GM20000 (cell line): ENCODE measurements around the gene OR2G6.
"Not testable (repeated sequence)": the region's sequence is repeated elsewhere in the genome, so short reads cannot be mapped to it uniquely, and the experiment has no call there.

Experiments used
- DNase-seq: peaks from one replicate; pipeline ENCODE4 v3.0.0; 2012; ENCODE audit warnings: low spot score
- TF ChIP-seq, protein P1 (sequence below): IDR thresholded peaks from 2 replicates; pipeline ENCODE4 v1.5.1; 2012; ENCODE audit warnings: mild to moderate bottlenecking, control low read depth; ENCODE audit errors: extremely low read depth, missing control alignments

OR2G6 gene

GRCh38 chr1:248507773-248508172 lies at the start of gene OR2G6:
TSS of gene OR2G6 (plus strand) at chr1:248508073. CDS start at chr1:248521647, 13,574 bp downstream.
- not testable (repeated sequence) for DNase-seq

DNA sequence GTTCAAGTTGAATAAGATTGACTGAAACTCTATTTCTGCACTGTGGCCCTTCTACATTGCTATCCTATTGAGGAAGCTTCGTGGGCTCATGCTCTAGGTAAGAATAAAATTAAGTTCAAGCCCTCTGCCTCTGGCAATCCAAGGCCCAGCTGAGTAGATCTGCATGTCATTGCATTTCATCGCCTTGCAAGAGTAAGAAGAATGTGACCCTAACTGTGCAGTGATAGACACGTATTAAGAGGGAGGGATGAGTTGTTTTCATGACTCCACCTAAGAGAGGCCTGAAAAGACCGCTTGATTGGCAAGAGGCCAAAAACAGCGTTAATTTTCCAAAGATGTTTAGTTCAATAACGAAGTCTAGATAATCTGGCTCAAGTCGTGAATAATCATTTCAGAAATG lies 48.8 kb upstream of the OR2G6 start:
- not testable (repeated sequence) for DNase-seq

GRCh38 chr1:248471154-248471553 lies 36.7 kb upstream of the OR2G6 start:
- TF ChIP-seq, protein P1, sequence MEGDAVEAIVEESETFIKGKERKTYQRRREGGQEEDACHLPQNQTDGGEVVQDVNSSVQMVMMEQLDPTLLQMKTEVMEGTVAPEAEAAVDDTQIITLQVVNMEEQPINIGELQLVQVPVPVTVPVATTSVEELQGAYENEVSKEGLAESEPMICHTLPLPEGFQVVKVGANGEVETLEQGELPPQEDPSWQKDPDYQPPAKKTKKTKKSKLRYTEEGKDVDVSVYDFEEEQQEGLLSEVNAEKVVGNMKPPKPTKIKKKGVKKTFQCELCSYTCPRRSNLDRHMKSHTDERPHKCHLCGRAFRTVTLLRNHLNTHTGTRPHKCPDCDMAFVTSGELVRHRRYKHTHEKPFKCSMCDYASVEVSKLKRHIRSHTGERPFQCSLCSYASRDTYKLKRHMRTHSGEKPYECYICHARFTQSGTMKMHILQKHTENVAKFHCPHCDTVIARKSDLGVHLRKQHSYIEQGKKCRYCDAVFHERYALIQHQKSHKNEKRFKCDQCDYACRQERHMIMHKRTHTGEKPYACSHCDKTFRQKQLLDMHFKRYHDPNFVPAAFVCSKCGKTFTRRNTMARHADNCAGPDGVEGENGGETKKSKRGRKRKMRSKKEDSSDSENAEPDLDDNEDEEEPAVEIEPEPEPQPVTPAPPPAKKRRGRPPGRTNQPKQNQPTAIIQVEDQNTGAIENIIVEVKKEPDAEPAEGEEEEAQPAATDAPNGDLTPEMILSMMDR: no peak
- DNase-seq: no peak

DNA sequence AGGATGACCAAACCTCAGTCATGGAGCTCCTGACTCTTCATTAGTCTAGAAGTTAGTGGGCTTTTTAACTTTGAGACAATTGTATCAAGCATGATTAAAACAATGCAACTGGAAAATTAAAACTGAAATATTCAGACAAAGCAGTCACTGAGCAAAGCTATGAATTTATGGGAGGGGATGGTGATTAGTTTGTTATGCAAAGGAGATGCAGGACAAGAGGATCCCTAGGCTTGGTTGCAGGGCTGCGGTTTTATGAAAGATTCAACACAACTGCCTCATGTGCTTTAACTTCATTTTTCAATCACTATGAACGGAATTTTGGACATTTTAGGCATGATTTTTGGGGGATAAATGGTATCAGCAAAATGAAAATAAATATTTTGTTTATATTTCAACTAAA lies 35.8 kb upstream of the OR2G6 start:
- DNase-seq: not testable (repeated sequence)

GRCh38 chr1:248473051-248473450 lies 34.8 kb upstream of the OR2G6 start, which contains the start of gene OR2T3:
TSS of gene OR2T3 (plus strand) at chr1:248473351. CDS start at chr1:248473351, 0 bp downstream.
- not testable (repeated sequence) for DNase-seq

- DNase-seq: not testable (repeated sequence)
Observed at GRCh38 chr1:248475660-248476059, 32.2 kb upstream of the OR2G6 start.

DNA sequence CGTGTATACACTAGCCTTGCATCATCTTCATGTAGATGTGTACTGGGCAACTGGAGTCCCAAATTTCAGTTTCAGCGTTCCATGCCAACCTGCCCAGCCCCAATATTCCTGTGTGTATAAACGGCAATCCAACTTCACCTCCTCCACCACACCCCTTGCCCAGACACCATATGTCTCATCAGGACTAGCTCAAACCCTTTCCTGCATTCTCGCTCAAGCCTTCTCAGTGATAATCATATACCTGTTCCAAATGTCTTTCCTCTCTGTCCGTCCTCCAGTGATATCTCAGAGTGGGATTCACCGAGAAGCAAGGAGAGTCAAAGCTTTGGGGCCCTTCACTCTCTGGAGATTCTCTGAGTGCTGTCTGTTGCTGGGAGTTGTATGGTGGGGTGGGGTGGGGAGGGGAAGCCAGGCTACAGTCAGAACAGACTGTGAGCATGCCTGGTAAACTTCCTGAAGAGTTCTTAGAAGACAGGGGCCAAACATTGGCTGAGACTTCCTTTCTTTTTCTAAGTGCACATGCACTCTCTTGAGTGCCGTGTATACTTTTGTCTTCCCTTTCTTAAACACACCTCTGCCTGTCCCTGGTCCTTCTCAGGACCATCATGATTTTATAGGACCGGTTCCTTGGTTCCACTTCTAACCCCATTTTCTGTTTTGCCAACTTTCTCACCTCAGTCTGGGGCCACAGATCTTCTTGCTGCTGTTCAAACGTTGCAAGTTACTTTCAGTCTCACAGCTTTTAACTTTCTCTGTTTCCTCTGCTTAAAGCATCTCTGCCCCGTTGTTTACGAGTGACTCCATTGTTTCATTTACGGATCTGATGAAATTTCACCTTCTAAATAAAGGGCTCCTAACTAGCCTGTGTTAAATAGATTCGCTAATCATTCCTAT lies 25.9 kb upstream of the OR2G6 start:
- DNase-seq: peak; percentile 2

GRCh38 chr1:248488289-248488688 lies 19.6 kb upstream of the OR2G6 start, which contains the start of gene OR2T5:
TSS of gene OR2T5 (plus strand) at chr1:248488589. CDS start at chr1:248488589, 0 bp downstream.
- not testable (repeated sequence) for DNase-seq

- DNase-seq: not testable (repeated sequence)
Observed at GRCh38 chr1:248496661-248497060, 11.2 kb upstream of the OR2G6 start.

- DNase-seq: not testable (repeated sequence)
Observed at GRCh38 chr1:248500305-248501035, 7.4 kb upstream of the OR2G6 start.

GRCh38 chr1:248510217-248510616 lies 2.3 kb downstream of the OR2G6 start:
- DNase-seq: not testable (repeated sequence)

GRCh38 chr1:248521856-248522255 lies 14.0 kb downstream of the OR2G6 start:
- TF ChIP-seq, protein P1: no peak
- no peak for DNase-seq

DNA sequence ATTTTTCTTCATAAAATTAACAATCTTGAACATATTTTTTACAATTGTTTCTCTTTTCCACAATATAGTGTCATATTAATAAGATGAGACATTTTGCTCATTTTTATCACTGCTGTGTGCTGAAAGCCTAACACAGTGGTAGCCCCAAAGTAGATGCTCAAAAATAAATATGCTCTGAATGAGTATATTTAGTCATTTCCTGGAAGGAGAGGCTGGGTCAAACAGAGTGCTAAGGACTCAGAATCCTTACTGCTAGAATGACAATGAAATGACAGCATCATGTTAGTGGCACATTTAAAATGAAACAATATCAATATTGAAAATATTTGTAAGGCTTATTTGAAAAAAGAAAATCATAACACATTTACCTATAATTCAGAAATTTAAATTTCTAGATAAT lies 29.6 kb downstream of the OR2G6 start:
- not testable (repeated sequence) for DNase-seq

- DNase-seq: not testable (repeated sequence)
Observed at GRCh38 chr1:248547383-248547782, 39.5 kb downstream of the OR2G6 start.

GRCh38 chr1:248551027-248551426 lies 43.2 kb downstream of the OR2G6 start:
- DNase-seq: not testable (repeated sequence)

DNA sequence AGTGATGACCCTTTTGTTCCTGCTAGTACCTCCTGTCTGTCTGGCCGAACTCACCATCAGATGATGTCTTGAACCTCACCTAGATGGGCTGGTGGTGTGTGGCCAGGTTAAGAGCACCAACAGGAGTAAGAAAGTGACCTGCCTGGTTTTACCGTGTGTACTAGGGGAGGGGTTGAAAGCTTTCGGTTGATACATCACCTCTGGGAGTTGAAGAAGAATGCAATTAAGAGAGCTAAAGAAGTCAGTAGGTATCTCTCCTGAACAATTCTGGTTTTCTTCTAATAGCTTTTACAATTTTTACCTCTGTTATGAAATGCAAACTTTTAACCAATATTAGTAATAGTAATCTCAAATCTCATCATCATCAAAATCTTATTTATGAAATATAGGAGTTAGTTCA lies 54.8 kb downstream of the OR2G6 start, which contains the start of gene OR2T29:
Gene OR2T29, minus strand, starts transcription at position 101 of the 400 bp plus-strand sequence. CDS start 3,281 bp downstream, outside the sequence.
- not testable (repeated sequence) for DNase-seq

DNA sequence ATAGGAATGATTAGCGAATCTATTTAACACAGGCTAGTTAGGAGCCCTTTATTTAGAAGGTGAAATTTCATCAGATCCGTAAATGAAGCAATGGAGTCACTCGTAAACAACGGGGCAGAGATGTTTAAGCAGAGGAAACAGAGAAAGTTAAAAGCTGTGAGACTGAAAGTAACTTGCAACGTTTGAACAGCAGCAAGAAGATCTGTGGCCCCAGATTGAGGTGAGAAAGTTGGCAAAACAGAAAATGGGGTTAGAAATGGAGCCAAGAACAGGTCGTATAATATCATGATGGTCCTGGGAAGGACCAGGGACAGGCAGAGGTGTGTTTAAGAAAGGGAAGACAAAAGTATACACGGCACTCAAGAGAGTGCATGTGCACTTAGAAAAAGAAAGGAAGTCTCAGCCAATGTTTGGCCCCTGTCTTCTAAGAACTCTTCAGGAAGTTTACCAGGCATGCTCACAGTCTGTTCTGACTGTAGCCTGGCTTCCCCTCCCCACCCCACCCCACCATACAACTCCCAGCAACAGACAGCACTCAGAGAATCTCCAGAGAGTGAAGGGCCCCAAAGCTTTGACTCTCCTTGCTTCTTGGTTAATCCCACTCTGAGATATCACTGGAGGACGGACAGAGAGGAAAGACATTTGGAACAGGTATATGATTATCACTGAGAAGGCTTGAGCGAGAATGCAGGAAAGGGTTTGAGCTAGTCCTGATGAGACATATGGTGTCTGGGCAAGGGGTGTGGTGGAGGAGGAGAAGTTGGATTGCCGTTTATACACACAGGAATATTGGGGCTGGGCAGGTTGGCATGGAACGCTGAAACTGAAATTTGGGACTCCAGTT lies 57.9 kb downstream of the OR2G6 start:
- not testable (repeated sequence) for DNase-seq

DNA sequence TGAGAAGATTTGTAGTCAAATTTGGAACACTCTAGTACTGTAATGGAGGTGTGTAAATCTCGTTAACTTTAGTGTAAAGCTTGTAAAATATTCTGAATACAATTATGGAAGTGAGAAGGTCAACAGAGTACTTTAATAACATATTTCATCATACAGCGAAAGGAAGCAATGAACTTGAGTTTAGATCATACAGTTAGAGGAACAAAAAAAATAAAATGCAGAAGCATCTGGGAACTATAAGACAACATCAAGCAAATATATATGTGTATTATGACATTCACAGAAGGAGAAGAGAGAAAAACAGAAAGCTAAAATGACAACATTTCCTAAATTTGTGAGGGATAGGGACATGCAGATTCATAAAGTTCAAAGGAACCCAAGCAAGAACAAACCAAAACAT lies 61.2 kb downstream of the OR2G6 start:
- not testable (repeated sequence) for DNase-seq
